C4-2B (cell line): ENCODE results near the gene AQP7.
"Not testable (repeated sequence)": the region's sequence is repeated elsewhere in the genome, so short reads cannot be mapped to it uniquely, and the experiment has no call there.

ENCODE experiments used
- H3K27ac ChIP-seq: fragments of 450-650 bp; 2 replicates; pipeline ENCODE4 v1.5.1; 2017
- ZFX ChIP-seq: fragments of 450-650 bp; IDR thresholded peaks from 2 replicates; pipeline ENCODE4 v1.6.1; 2017
- TF ChIP-seq, protein P1 (sequence below): fragments of 450-650 bp; conservative IDR thresholded peaks from 2 replicates; pipeline ENCODE4 v1.5.1; 2017; ENCODE audit warnings: mild to moderate bottlenecking

AQP7 gene

GRCh38 chr9:33404788-33405362 lies 2.5 kb upstream of the AQP7 start:
- no peak overlapping the region for H3K27ac ChIP-seq
- TF ChIP-seq ZFX: no peak
- TF ChIP-seq, protein P1, sequence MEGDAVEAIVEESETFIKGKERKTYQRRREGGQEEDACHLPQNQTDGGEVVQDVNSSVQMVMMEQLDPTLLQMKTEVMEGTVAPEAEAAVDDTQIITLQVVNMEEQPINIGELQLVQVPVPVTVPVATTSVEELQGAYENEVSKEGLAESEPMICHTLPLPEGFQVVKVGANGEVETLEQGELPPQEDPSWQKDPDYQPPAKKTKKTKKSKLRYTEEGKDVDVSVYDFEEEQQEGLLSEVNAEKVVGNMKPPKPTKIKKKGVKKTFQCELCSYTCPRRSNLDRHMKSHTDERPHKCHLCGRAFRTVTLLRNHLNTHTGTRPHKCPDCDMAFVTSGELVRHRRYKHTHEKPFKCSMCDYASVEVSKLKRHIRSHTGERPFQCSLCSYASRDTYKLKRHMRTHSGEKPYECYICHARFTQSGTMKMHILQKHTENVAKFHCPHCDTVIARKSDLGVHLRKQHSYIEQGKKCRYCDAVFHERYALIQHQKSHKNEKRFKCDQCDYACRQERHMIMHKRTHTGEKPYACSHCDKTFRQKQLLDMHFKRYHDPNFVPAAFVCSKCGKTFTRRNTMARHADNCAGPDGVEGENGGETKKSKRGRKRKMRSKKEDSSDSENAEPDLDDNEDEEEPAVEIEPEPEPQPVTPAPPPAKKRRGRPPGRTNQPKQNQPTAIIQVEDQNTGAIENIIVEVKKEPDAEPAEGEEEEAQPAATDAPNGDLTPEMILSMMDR: no peak

DNA sequence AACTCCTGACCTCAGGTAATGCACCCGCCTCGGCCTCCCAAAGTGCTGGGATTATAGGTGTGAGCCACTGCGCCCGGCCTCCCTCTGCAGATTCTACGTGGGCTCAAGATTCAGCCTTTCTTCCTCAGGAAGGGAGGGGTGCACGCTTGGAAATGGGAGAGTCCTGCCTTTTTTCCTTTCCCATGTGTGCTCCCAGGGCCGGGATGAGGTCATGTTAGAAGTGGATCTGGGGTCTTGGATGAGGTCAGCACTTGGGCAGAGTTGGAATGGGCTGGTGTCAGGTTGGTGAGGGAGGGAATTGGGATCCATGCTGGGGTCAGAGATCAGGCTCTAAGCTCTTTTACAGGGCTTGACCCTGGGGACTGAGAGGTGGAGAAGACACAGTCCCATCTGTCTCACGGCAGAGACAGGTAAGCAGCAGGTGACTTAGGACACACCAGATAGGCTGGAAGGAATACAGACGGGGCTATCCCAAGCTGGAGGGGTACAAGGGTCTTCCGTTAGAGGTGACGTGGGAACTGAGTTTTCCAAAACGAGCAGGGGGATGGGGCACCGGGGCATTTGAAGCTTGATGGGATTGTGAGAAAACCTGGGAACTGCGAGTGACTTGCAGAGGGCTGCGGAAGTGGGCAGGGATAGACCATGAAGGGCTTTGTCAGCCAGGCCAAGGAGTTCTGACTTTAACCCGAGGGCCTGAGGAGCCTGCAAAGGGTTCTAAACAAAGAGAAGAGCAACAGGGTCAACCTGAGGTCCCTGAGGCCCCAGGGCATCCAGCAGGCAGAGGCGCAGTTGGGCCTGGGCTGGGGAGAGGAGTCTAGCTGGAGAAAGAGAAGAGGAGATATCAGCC lies 1.8 kb upstream of the AQP7 start:
- no peak for TF ChIP-seq ZFX
- TF ChIP-seq, protein P1: no peak
- no peak overlapping the region for H3K27ac ChIP-seq

- not testable (repeated sequence) for H3K27ac ChIP-seq
Measured at GRCh38 chr9:33401809-33402208, 559 bp downstream of the AQP7 start.

DNA sequence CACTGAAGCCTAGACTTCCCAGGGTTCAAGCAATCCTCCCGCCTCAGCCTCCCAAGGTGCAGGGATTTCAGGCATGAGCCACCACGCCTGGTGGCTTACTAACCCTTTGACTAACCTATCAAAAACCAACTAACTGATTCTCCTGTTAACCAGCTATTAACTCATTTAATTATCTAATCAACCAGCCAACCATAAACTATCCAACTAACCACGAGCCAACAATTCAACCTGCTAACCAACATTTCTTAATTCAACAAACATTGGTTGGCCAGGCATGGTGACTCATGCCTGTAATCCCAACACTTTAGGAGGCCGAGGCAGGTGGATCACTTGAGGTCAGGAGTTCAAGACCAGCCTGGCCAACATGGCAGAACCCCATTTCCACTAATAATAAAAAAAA lies 3.3 kb downstream of the AQP7 start:
- H3K27ac ChIP-seq: not testable (repeated sequence)

DNA sequence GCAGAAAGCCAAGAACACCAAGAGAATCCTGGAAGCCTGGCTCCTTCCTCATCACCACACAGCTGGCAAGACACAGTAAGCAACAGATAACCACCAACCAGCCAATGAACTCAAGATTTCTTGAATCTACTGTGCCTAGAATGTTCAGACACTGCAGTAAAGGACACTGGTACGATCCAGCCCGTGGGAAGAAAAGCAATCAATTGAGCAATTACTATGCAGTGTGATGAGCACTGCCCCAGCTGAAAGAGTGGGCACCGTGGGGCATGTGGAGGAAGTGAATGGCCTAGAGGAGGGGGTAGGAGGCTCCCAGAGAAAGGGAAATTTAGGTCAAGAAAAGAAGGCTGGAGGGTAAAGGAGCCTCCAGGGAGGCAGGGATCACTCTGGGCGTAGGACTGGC lies 4.6 kb downstream of the AQP7 start:
- not testable (repeated sequence) for H3K27ac ChIP-seq

DNA sequence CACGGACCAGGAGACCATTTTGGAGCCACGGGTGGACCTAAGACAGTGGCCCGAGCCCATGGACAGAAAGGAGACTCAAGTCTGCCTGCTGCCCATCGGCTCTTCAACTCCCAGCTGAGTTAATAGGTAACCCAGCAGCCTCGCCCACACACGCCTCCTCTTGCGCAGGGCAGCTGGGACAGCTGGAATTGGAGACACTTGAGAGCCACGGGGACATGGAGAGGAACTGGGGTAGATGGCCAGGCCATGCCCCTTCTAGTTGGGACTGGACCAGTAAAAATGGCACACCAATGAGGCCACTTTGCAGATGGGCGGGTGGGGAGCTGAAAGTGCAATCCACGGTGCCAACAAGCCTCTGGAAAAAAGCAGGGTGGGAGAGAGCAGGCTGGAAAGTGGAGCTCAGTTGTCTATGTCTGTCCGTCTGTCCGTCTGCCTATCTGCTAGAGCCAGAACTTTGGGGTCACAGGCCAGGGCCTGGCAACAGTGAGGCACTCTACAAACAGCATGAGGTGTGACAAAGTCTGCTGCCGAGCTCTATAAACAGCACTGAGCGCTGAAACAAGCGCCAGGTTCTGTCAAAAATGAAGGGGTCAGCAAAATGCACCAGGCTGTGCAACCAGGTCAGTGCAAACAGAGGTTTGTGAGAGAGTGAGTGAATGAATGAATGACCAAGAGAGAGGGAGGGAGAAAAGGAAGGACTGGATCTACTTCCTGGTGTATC lies 7.0 kb downstream of the AQP7 start:
- H3K27ac ChIP-seq: not testable (repeated sequence)

GRCh38 chr9:33393986-33394385 lies 8.4 kb downstream of the AQP7 start:
- not testable (repeated sequence) for H3K27ac ChIP-seq

DNA sequence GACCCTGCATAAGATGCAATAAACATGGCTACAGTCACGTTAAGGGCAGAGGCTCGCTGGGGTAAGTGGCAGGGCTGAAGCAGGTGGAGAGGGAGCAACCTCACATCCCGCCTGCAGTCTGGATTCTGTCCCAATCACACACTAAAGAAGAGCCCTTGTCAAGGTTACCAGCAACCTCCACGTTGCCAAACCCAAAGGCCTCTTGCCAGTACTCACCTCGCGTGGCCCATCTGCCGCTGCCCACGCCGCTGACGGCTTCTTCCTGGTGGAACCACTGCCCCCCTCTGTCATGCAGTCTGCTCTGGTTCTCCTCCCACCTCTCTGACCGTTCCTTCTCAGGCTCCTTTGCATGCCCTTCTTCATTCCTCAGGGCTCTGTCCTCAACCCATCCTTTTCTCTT lies 8.8 kb downstream of the AQP7 start:
- TF ChIP-seq, protein P1: no peak
- no peak for TF ChIP-seq ZFX
- H3K27ac ChIP-seq: no peak overlapping the region

DNA sequence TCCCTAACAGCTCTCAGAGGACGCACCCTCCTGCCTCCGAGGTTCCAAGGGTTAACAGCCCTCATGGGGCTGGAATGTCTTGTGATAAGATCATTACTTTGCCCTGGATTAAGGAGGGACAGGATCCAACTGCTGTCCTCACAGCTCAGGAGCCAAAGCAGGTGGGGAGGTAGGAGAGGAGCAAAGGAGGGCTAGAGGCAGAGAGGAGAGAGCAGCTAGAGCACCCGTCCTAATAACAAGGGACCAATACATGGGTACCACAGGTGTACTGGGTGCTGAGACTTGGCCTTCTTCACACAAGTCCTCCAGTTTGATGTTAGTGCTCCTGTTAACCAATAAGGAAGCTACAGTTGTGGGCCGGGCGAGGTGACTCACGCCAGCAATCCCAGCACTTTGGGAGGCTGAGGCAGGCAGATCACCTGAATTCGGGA lies 9.8 kb downstream of the AQP7 start:
- H3K27ac ChIP-seq: not testable (repeated sequence)

GRCh38 chr9:33391111-33391771 lies 11.1 kb downstream of the AQP7 start:
- peak overlapping the region; percentile 17 for H3K27ac ChIP-seq
